ENCODE results near the gene BAIAP2L2.

Gene BAIAP2L2

GRCh38 chr22:38106814-38107578 lies 3.5 kb downstream of the BAIAP2L2 start:
- no peak for DNase-seq

GRCh38 chr22:38104084-38104483 lies 6.4 kb downstream of the BAIAP2L2 start:
- no peak for DNase-seq

- no peak for DNase-seq
Observed at GRCh38 chr22:38103641-38104040, 6.8 kb downstream of the BAIAP2L2 start.

GRCh38 chr22:38098410-38099249 lies 11.9 kb downstream of the BAIAP2L2 start:
- no peak for DNase-seq

GRCh38 chr22:38097557-38098409 lies 12.7 kb downstream of the BAIAP2L2 start:
- no peak for DNase-seq

- DNase-seq: no peak
Observed at GRCh38 chr22:38097058-38097457, 13.4 kb downstream of the BAIAP2L2 start.

GRCh38 chr22:38089474-38089851 lies 21.0 kb downstream of the BAIAP2L2 start:
- DNase-seq: no peak

- no peak for DNase-seq
Observed at GRCh38 chr22:38088629-38089473, 21.6 kb downstream of the BAIAP2L2 start.

- no peak for DNase-seq
Observed at GRCh38 chr22:38087855-38088254, 22.6 kb downstream of the BAIAP2L2 start.

GRCh38 chr22:38086942-38087341 lies 23.5 kb downstream of the BAIAP2L2 start:
- DNase-seq: no peak

- DNase-seq: no peak
Observed at GRCh38 chr22:38086001-38086845, 24.3 kb downstream of the BAIAP2L2 start.

GRCh38 chr22:38085501-38085900 lies 25.0 kb downstream of the BAIAP2L2 start:
- no peak for DNase-seq

- no peak for DNase-seq
Observed at GRCh38 chr22:38085056-38085455, 25.4 kb downstream of the BAIAP2L2 start.

GRCh38 chr22:38083931-38084631 lies 26.4 kb downstream of the BAIAP2L2 start, which contains the start of gene SLC16A8:
Gene SLC16A8 (minus strand): TSS chr22:38084184. CDS start chr22:38082873, 1,311 bp downstream.
- no peak for DNase-seq

- no peak for DNase-seq
Observed at GRCh38 chr22:38082986-38083710, 27.3 kb downstream of the BAIAP2L2 start.

- DNase-seq: no peak
Observed at GRCh38 chr22:38081941-38082828, 28.3 kb downstream of the BAIAP2L2 start.

GRCh38 chr22:38081636-38081940 lies 28.9 kb downstream of the BAIAP2L2 start:
- DNase-seq: no peak

- no peak for DNase-seq
Observed at GRCh38 chr22:38080850-38081635, 29.4 kb downstream of the BAIAP2L2 start.
